Uterus (tissue), 4 donors: ENCODE measurements around the gene CFAP61. TPM values are rescaled to one million over a fixed set of nuclear protein-coding genes. Genes with fewer than 3 reads are reported as not detected.

Source experiments
- DNase-seq, 2 donors: peaks; one replicate each; pipeline ENCODE4 v3.0.0-alpha.2; 2019 to 2020
- H3K27ac ChIP-seq, 2 donors: fragments of 200-600 bp; sonication (generic); 1 replicate in 1 of 2; 2 replicates in 1 of 2; pipeline ENCODE4 v1.5.1; 2016 to 2018
- H3K27me3 ChIP-seq, 2 donors: fragments of 200-600 bp; sonication (generic); one replicate each; pipeline ENCODE4 v1.5.1; 2018 to 2019; ENCODE audit warnings: control low read depth in 1 of 2
- H3K36me3 ChIP-seq, 2 donors: fragments of 200-600 bp; sonication (generic); one replicate each; pipeline ENCODE4 v1.5.1; 2019; ENCODE audit warnings: control low read depth in 1 of 2
- H3K4me1 ChIP-seq, 2 donors: fragments of 200-600 bp; sonication (generic); one replicate each; pipeline ENCODE4 v1.5.1; 2018 to 2019; ENCODE audit warnings: control low read depth in 1 of 2
- H3K4me3 ChIP-seq, 2 donors: fragments of 200-600 bp; sonication (generic); 1 replicate in 1 of 2; 2 replicates in 1 of 2; pipeline ENCODE4 v1.5.1; 2018 to 2019; ENCODE audit warnings: mild to moderate bottlenecking in 1 of 2
- H3K9me3 ChIP-seq, 2 donors: fragments of 200-600 bp; sonication (generic); one replicate each; pipeline ENCODE4 v1.5.1; 2019; ENCODE audit warnings: control low read depth in 1 of 2
- POLR2A ChIP-seq, 2 donors: fragments of 450-650 bp; IDR thresholded peaks; one replicate each; pipeline ENCODE4 v1.6.1; 2016; ENCODE audit warnings: antibody characterized with exemption in 2 of 2, mild to moderate bottlenecking in 1 of 2, moderate library complexity in 1 of 2
- intact Hi-C: fragments of 100-400 bp; cut with DNase I; formaldehyde crosslinking; loops from one replicate; pipeline ENCODE4 v1.15.1; 2023; ENCODE audit warnings: low total_unique reads
- total RNA-seq, 4 donors: library from RNA; depleted of rRNA in 3 of 4; stranded (reverse); fragments of >200 nt in 3 of 4; gene quantifications; one replicate each; pipeline versions ENCODE4 v1.1.0 to v1.2.4, GENCODE V29; 2014 to 2023
- TF ChIP-seq, protein P1 (sequence below), 4 experiments: fragments of 200-600 bp in 2 of 4; fragments of 450-650 bp in 2 of 4; sonication (generic) in 2 of 4; IDR thresholded peaks; one replicate each; pipeline ENCODE4 v1.5.1; 2016 to 2019; ENCODE audit warnings: antibody characterized with exemption in 4 of 4, mild to moderate bottlenecking in 2 of 4, moderate library complexity in 1 of 4
- donor health status: DM: yes; HTN: yes; CAD: no.

CFAP61 gene
- total RNA-seq, 4 donors from 2014 or later = 3.0 to 8.2 (median 7.5) TPM; not detected in 1

DNA sequence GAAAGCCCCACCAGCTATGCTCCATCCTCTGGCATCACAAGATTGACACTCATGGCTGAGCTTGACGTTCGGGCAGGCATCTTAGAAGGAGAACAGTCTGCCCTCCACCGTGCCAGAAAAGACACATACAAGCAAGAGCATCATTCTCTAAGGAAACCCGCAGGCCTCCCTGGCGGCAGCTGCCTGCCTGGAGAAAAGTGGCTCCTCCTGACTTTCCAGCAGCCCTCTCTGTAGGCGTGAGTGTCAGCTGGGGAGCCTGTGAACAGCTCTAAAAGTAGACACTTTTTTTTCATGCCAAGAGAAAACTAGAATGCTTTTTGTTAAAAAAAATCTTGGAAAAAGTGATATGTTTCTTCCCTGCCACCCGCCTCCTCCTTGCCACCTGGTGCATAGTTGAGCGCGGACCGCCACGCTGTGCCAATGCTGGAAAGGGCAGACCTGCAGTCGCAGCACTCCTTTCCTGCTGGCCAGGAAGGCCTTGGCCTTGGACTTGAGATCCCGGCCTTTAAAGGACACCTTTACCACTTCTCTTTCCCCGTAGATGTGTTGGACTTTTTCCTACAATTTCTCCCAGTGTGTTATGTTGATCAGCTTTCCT is 285.9 kb downstream of the CFAP61 start:
- Histone ChIP-seq H3K9me3 (no peaks in the 10 kb centered on the region), H3K27ac (no peak overlapping the region), H3K27me3 (no peaks in the 10 kb centered on the region), H3K36me3 (no peaks in the 10 kb centered on the region), H3K4me1 (no peaks in the 10 kb centered on the region), H3K4me3 (no peak overlapping the region)
- no peak for DNase-seq
- intact Hi-C loops = no loop called here
- TF ChIP-seq POLR2A (IDR thresholded peaks at IDR 0.05) = no peak
- TF ChIP-seq, protein P1, sequence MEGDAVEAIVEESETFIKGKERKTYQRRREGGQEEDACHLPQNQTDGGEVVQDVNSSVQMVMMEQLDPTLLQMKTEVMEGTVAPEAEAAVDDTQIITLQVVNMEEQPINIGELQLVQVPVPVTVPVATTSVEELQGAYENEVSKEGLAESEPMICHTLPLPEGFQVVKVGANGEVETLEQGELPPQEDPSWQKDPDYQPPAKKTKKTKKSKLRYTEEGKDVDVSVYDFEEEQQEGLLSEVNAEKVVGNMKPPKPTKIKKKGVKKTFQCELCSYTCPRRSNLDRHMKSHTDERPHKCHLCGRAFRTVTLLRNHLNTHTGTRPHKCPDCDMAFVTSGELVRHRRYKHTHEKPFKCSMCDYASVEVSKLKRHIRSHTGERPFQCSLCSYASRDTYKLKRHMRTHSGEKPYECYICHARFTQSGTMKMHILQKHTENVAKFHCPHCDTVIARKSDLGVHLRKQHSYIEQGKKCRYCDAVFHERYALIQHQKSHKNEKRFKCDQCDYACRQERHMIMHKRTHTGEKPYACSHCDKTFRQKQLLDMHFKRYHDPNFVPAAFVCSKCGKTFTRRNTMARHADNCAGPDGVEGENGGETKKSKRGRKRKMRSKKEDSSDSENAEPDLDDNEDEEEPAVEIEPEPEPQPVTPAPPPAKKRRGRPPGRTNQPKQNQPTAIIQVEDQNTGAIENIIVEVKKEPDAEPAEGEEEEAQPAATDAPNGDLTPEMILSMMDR (IDR thresholded peaks at IDR 0.05) = no peak

DNA sequence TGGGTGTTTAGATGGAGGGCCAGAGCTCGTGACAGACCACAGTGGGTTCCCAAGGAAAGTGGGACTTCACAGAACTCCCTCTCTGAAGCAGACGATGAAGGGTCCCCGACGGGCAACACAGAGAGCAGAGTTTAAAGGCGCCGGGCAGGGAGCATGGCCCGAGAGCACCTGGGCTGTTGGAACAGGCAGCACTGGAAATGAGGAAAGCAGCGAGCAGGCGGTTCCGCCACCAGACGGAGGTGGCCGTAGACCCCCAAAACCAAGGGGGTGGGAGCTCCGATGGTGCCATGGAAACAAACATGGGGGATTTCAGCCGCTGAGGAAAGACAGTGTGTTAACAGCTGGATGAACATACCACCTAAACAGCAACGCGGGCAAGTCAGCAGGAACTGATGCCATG is 288.1 kb downstream of the CFAP61 start:
- Histone ChIP-seq H3K4me3 (no peak overlapping the region), H3K9me3 (no peaks in the 10 kb centered on the region), H3K27me3 (no peaks in the 10 kb centered on the region), H3K27ac (no peak overlapping the region), H3K4me1 (no peaks in the 10 kb centered on the region), H3K36me3 (no peaks in the 10 kb centered on the region)
- intact Hi-C loops = no loop called here
- TF ChIP-seq, protein P1 (IDR thresholded peaks at IDR 0.05) = no peak
- TF ChIP-seq POLR2A (IDR thresholded peaks at IDR 0.05) = no peak
- DNase-seq = no peak

DNA sequence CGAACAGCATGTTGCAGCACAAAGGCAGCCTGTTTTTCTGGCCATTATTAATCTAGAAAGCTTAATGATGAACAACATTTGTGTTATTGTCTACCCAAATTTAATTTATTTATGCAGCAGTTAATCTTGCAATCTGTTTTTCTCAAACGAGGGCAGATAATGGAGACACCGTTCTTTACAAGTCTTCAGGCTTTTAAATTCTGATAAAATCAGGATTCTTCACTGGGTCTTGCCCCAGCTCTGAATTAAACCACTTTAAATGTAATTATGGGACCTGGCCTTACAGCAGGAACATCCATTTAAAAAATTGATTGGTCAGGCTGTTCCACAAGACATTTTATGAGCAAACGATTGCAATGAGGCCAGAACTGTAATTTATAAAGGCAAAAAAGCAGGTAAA is 289.0 kb downstream of the CFAP61 start:
- no peaks in the 10 kb centered on the region for H3K27me3 ChIP-seq
- TF ChIP-seq, protein P1 (IDR thresholded peaks at IDR 0.05) = no peak
- no peak for TF ChIP-seq POLR2A (IDR thresholded peaks at IDR 0.05)
- no peaks in the 10 kb centered on the region for H3K9me3 ChIP-seq
- intact Hi-C loops = no loop called here
- H3K4me3 ChIP-seq = no peak overlapping the region
- no peaks in the 10 kb centered on the region for H3K36me3 ChIP-seq
- no peaks in the 10 kb centered on the region for H3K4me1 ChIP-seq
- H3K27ac ChIP-seq = no peak overlapping the region
- no peak for DNase-seq

DNA sequence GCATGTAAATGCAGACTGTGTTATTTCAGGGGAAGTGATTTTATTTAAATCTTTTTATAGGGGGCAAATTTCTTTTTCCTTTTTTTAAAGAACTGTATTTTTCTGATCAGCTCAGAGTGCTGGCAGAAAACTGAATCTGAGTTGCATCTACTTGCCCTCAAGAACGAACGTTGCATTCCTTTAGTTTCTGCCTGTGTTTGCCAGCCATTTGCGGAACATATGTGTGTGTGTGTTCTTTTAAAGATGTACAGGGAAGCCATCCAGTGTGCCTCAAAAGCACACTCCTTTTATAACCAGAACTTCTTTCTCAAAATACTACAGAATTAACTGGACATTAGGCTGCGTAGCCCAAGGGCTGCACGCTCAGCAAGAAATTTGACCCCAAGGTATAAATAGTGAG is 289.7 kb downstream of the CFAP61 start:
- Histone ChIP-seq H3K27ac (no peak overlapping the region), H3K27me3 (no peaks in the 10 kb centered on the region), H3K4me3 (no peak overlapping the region), H3K9me3 (no peaks in the 10 kb centered on the region), H3K36me3 (no peaks in the 10 kb centered on the region), H3K4me1 (no peaks in the 10 kb centered on the region)
- intact Hi-C loops = no loop called here
- TF ChIP-seq POLR2A (IDR thresholded peaks at IDR 0.05) = no peak
- TF ChIP-seq, protein P1 (IDR thresholded peaks at IDR 0.05) = no peak
- no peak for DNase-seq

DNA sequence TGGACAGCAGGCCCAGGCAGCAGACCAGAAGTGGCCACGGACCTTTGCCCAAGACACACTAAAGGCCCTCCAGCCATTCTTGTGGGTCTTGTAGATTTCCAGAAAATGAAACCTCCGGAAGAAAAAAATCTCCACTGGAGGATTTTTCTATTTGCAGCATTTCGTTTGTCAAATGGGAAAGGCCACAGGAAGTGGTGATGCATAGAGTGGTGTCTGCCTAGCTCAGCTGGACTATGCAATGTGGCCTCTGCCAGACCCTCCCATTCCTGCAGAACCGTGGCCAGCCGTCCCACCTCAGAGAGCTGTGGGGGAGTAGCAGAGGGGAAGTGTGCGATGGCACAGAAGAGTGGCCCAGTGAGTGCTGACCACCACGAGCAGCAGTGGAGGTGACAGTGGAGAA is 291.6 kb downstream of the CFAP61 start:
- Histone ChIP-seq H3K4me1 (no peaks in the 10 kb centered on the region), H3K27ac (no peak overlapping the region), H3K36me3 (no peaks in the 10 kb centered on the region), H3K4me3 (no peak overlapping the region), H3K27me3 (no peaks in the 10 kb centered on the region), H3K9me3 (no peaks in the 10 kb centered on the region)
- intact Hi-C loops = no loop called here
- no peak for TF ChIP-seq POLR2A (IDR thresholded peaks at IDR 0.05)
- TF ChIP-seq, protein P1 (IDR thresholded peaks at IDR 0.05) = no peak
- DNase-seq = no peak
